DND-41 (cell line): ENCODE measurements around the gene OGFR.
A peak's percentile ranks its signal among the peaks of the same experiment; 100 is the strongest.

Experiments used
- ATAC-seq: fragments of 200-7000 bp; cut with Tn5 transposase; 3 replicates; pipeline ENCODE4 v1.9.1; 2021; ENCODE audit warnings: low read depth; ENCODE audit not compliant: insufficient read depth
- DNase-seq: peaks from one replicate; pipeline ENCODE4 v3.0.0-alpha.2; 2020
- H2AFZ ChIP-seq: 2 replicates; pipeline ENCODE4 v1.6.0; 2012; ENCODE audit warnings: low read depth, low read length
- H3K27ac ChIP-seq: 2 replicates; pipeline ENCODE4 v1.5.1; 2012; ENCODE audit warnings: low read length, inconsistent platforms
- H3K27me3 ChIP-seq: fragments of 200-600 bp; sonication (generic); 2 replicates; pipeline ENCODE4 v1.6.0; 2012; ENCODE audit warnings: low read length, mild to moderate bottlenecking, inconsistent platforms; ENCODE audit not compliant: insufficient read depth, poor library complexity
- H3K36me3 ChIP-seq: 2 replicates; pipeline ENCODE4 v1.5.1; 2012; ENCODE audit warnings: low read length, inconsistent platforms; ENCODE audit not compliant: insufficient read depth
- H3K4me1 ChIP-seq: 2 replicates; pipeline ENCODE4 v1.5.1; 2012; ENCODE audit warnings: mild to moderate bottlenecking, low read length; ENCODE audit not compliant: insufficient read depth
- H3K4me2 ChIP-seq: 2 replicates; pipeline ENCODE4 v1.6.0; 2012; ENCODE audit warnings: mild to moderate bottlenecking, moderate library complexity, low read length, inconsistent platforms; ENCODE audit not compliant: insufficient read depth
- H3K4me3 ChIP-seq, 2 experiments: fragments of 200-600 bp in 1 of 2; shearing (Covaris generic) in 1 of 2; 2 replicates each; pipeline ENCODE4 v1.5.1; 2012 to 2016; ENCODE audit warnings: inconsistent platforms in 2 of 2, low read length in 2 of 2, mild to moderate bottlenecking in 2 of 2, low read depth in 1 of 2, moderate library complexity in 1 of 2
- H3K79me2 ChIP-seq: 2 replicates; pipeline ENCODE4 v1.6.0; 2012; ENCODE audit warnings: low read length, inconsistent platforms; ENCODE audit not compliant: insufficient read depth
- H3K9ac ChIP-seq: 2 replicates; pipeline ENCODE4 v1.6.0; 2012; ENCODE audit warnings: low read depth, mild to moderate bottlenecking, inconsistent platforms, low read length, moderate library complexity
- H3K9me3 ChIP-seq: 2 replicates; pipeline ENCODE4 v1.5.1; 2012; ENCODE audit warnings: low read length, moderate library complexity, mild to moderate bottlenecking, inconsistent platforms; ENCODE audit not compliant: insufficient read depth, severe bottlenecking
- H4K20me1 ChIP-seq: 2 replicates; pipeline ENCODE4 v1.6.0; 2012; ENCODE audit warnings: low read length; ENCODE audit not compliant: insufficient read depth
- EZH2 ChIP-seq: IDR thresholded peaks from 3 replicates; pipeline ENCODE4 v1.6.1; 2012; ENCODE audit warnings: borderline replicate concordance, low read depth, mild to moderate bottlenecking, moderate library complexity, low read length, inconsistent platforms; ENCODE audit not compliant: severe bottlenecking
- TF ChIP-seq, protein P1 (sequence below): IDR thresholded peaks from 2 replicates; pipeline ENCODE4 v1.5.1; 2012; ENCODE audit warnings: borderline replicate concordance, low read length, moderate library complexity, mild to moderate bottlenecking; ENCODE audit not compliant: poor library complexity, severe bottlenecking; ENCODE audit errors: extremely low read depth

OGFR gene

DNA sequence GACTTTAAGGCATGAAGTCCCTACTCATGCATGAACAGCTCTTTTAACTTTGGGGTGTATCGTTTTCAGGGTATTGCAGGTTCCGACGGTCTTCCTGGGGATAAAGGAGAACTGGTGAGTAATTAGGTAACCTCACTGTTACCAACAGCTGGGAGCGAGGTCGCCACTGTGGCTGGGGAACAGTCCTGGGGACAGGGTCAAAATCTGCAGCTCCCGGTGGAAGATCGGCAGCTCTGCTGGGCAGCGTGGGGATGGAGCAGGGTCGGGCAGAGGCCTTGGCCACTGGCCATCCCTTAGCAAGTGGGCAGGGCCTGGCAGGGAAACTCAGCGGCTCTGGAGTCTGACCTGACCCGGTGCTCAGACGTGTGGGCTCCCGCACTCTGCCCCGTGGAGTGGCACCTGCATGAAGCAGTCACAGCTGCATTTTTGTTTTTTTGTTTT lies 28.3 kb downstream of the OGFR start:
- no peaks in the 10 kb centered on the region for H3K27me3 ChIP-seq
- H3K36me3 ChIP-seq, result no peaks in the 10 kb centered on the region
- H3K4me2 ChIP-seq, result peak overlapping the region; percentile 35; the same call in 1 of the 2 replicates
- DNase-seq (no peak), ATAC-seq (no peak)
- H3K79me2 ChIP-seq, result no peaks in the 10 kb centered on the region
- TF ChIP-seq, protein P1, sequence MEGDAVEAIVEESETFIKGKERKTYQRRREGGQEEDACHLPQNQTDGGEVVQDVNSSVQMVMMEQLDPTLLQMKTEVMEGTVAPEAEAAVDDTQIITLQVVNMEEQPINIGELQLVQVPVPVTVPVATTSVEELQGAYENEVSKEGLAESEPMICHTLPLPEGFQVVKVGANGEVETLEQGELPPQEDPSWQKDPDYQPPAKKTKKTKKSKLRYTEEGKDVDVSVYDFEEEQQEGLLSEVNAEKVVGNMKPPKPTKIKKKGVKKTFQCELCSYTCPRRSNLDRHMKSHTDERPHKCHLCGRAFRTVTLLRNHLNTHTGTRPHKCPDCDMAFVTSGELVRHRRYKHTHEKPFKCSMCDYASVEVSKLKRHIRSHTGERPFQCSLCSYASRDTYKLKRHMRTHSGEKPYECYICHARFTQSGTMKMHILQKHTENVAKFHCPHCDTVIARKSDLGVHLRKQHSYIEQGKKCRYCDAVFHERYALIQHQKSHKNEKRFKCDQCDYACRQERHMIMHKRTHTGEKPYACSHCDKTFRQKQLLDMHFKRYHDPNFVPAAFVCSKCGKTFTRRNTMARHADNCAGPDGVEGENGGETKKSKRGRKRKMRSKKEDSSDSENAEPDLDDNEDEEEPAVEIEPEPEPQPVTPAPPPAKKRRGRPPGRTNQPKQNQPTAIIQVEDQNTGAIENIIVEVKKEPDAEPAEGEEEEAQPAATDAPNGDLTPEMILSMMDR, result no peak
- no peak for TF ChIP-seq EZH2
- H3K27ac ChIP-seq, result no peak overlapping the region
- no peaks in the 10 kb centered on the region for H3K9me3 ChIP-seq
- H3K4me3 ChIP-seq, result no peak overlapping the region
- no peak overlapping the region for H2AFZ ChIP-seq
- peaks cover 14% of the 10 kb centered on the region for H3K4me1 ChIP-seq
- H4K20me1 ChIP-seq, result 0 out of 2 replicates have a peak, but pooled peaks cover 3% of the 10 kb centered on the region
- H3K9ac ChIP-seq, result no peak overlapping the region

DNA sequence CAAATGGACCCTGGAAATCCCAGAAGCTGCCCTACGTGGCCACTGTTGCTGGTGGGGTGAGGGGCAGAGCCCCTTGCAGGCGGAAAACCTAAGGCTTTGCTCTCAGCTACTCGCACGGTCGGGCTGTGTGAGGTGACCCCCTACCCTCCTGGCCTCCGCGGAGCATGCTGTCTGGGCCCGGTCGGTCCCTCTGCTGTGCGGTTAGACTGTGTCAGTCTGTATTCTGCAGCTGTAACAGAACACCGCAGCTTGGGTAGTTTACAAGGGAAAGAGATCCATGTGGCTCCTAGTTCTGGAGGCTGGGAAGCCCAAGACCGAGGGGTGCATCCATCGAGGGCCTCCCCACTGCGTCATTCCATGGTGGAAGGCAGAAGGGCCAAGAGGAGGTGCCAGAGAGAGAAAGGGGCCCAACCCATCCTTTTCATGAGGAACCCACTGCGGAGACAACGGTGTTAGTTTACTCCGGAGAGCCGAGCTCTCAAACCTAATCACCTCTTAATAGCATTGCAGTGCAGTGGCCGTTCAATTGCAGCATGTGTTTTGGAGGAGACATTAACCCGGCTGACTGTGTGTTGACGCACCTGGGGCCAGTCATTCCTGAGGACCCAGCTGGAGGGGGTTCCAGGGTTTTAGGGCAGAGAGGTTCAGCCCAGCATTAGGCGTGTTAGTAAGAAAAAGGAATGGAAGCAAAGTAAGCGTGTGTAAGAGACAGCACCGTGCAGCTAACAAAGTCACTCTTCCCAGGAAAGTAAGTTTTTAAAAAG lies 30.5 kb downstream of the OGFR start:
- no peak overlapping the region for H3K9ac ChIP-seq
- peaks cover 14% of the 10 kb centered on the region for H3K4me1 ChIP-seq
- H3K9me3 ChIP-seq, result no peaks in the 10 kb centered on the region
- DNase-seq (no peak), ATAC-seq (no peak)
- H2AFZ ChIP-seq, result no peak overlapping the region
- no peak overlapping the region for H3K4me2 ChIP-seq
- no peak for TF ChIP-seq EZH2
- TF ChIP-seq, protein P1, result no peak
- no peaks in the 10 kb centered on the region for H3K36me3 ChIP-seq
- no peaks in the 10 kb centered on the region for H3K79me2 ChIP-seq
- no peak overlapping the region for H3K4me3 ChIP-seq
- no peak overlapping the region for H3K27ac ChIP-seq
- no peaks in the 10 kb centered on the region for H4K20me1 ChIP-seq
- no peaks in the 10 kb centered on the region for H3K27me3 ChIP-seq

DNA sequence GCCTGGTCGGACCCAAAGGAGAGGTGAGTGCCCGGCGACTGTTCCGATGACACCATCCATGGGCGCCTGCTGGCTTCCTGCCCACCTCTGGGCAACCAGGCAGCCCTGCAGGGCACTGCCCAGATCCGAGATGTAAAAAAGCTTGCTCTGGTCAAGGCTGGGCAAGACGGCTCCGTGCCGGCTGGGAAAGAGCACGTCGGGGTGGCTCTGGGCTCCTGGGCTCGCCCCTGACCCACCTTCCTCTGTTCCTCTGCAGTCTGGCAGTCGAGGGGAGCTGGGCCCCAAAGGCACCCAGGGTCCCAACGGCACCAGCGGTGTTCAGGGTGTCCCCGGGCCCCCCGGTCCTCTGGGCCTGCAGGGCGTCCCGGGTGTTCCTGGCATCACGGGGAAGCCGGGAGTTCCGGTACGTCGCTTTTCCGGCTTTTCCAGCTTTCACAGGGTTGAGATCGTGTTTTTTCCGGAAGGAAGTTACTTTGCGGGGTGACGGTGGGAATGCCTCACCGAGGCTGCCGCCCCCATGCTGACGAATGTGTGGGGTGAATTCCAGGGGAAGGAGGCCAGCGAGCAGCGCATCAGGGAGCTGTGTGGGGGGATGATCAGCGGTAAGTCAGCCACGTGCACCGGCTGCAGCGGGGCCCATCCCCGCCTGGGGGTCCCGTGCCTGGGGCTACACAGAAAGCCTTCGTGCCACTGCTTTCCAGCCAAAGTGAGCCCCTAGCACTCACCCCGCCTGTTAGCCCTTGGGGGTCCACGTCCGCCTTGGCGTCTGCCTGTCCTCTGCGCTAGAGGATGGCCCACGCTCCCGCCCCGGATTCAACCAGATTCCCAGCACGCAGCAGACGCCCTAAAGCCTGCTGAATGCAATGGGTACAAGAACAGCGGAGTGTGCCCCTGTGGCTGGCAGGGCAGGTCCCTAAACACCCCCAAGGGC lies 31.6 kb downstream of the OGFR start:
- Histone ChIP-seq H3K4me3 (no peak overlapping the region), H3K79me2 (no peaks in the 10 kb centered on the region), H3K9ac (no peak overlapping the region), H3K4me1 (peaks cover 14% of the 10 kb centered on the region), H3K9me3 (no peaks in the 10 kb centered on the region), H3K36me3 (no peaks in the 10 kb centered on the region), H2AFZ (no peak overlapping the region), H3K4me2 (no peak overlapping the region), H3K27me3 (no peaks in the 10 kb centered on the region), H3K27ac (no peak overlapping the region), H4K20me1 (no peaks in the 10 kb centered on the region)
- TF ChIP-seq, protein P1, result no peak
- TF ChIP-seq EZH2, result no peak
- no peak for ATAC-seq
- DNase-seq, result no peak
